ENCODE measurements around the gene MCUB. TPM values are rescaled to one million over a fixed set of nuclear protein-coding genes. Genes with fewer than 3 reads are reported as not detected.
A peak's percentile ranks its signal among the peaks of the same experiment; 100 is the strongest.

The MCUB gene
- polyA plus RNA-seq, 2 of the 4 experiments (the other 2 are of a cell fraction), result 14.6 to 21.9 TPM

DNA sequence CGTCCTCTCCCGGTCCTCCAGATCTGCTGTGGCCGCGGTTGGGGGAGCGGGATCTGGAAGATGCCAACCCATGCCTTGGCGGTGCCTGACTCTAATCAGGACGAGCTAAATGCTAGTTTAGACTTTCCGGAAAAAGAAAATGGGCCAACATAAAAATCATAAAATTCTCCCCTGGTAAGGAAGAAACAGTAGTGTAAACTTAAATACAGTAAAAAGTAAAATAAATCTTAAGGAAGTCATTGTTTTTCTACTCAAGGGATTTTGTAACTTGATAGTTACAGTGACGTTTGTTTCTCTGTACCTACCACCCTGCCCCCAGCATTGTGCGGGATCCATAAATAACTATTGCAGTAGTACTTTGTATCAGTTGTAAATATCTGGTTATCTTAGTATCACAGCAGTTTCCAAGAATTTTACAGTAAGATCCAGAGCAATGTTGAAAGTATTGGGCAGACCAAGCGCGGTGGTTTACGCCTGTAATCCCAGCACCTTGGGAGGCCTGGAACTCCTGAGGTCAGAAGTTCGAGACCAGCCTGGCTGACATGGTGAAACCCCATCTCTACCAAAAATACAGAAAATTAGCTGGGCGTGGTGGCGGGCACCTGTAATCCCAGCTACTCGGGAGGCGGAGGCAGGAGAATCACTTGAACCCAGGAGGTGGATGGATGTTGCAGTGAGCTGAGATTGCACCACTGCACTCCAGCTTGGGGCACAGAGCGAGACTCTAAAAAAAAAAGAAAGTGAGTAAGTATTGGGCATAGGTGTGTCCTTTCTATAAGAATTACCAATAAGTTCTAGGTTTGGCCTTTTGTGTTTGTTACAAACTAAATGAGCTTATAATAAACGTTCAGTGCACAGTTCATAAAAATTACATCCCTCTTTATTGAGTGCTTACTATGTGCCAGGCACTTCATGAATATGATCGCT lies 170.8 kb downstream of the MCUB start:
- FAIRE-seq, result no peak
- Histone ChIP-seq H3K4me2 (peak overlapping the region; percentile 91), H3K4me3 (peak overlapping the region; percentile 96), H3K4me1 (peaks cover 11% of the 10 kb centered on the region), H3K27ac (peak overlapping the region; percentile 89 to 91), H3K9me3 (no peaks in the 10 kb centered on the region)
- ChIA-PET CTCF (interaction anchor here (0.6 to 1.6 kb wide), 3 partner anchors 17 to 408 kb away, joined by 3 to 7 read pairs (median 3); no protein-coding TSS in a partner anchor), POLR2A (no interaction called here)
- peak in 1 of 2 experiments; percentile 81; a peak in 1 of 6 replicates for ATAC-seq
- WGBS (ENCODE audit: missing lambda C conversion rate), result 59% methylated on average over 20 of the region's 21 CpGs
- no peak for DNase-seq (ENCODE audit: low read depth in 1 of 2, low spot score in 1 of 2)
- TF ChIP-seq, protein P1, sequence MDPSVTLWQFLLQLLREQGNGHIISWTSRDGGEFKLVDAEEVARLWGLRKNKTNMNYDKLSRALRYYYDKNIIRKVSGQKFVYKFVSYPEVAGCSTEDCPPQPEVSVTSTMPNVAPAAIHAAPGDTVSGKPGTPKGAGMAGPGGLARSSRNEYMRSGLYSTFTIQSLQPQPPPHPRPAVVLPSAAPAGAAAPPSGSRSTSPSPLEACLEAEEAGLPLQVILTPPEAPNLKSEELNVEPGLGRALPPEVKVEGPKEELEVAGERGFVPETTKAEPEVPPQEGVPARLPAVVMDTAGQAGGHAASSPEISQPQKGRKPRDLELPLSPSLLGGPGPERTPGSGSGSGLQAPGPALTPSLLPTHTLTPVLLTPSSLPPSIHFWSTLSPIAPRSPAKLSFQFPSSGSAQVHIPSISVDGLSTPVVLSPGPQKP (IDR thresholded peaks at IDR 0.05; ENCODE audit: low read depth, low read length), result no peak
- no peak for TF ChIP-seq FOXS1 (CRISPR knock-in tag; IDR thresholded peaks at IDR 0.05)
- TF ChIP-seq RCOR1 (IDR thresholded peaks at IDR 0.05; ENCODE audit: low read depth, low read length), result no peak
- no peak for TF ChIP-seq CHD2 (IDR thresholded peaks at IDR 0.05; ENCODE audit: low read length, partially characterized antibody)
- TF ChIP-seq ATOH8 (CRISPR knock-in tag; IDR thresholded peaks at IDR 0.05; ENCODE audit: low read depth), result no peak
- TF ChIP-seq KDM5A (IDR thresholded peaks at IDR 0.05), result no peak
- no peak for TF ChIP-seq SMC3 (IDR thresholded peaks at IDR 0.05)
- TF ChIP-seq CHD4 (IDR thresholded peaks at IDR 0.05; ENCODE audit: borderline replicate concordance), result no peak
- no peak for TF ChIP-seq TFCP2L1 (CRISPR knock-in tag; IDR thresholded peaks at IDR 0.05)
- no peak for TF ChIP-seq POLR2A (IDR thresholded peaks at IDR 0.05; ENCODE audit: low read length)
- TF ChIP-seq CTCF (IDR thresholded peaks at IDR 0.05), result no peak
- no peak for TF ChIP-seq HMGXB4 (CRISPR knock-in tag; IDR thresholded peaks at IDR 0.05; ENCODE audit: borderline replicate concordance)
- TF ChIP-seq ZFP36 (IDR thresholded peaks at IDR 0.05; ENCODE audit: borderline replicate concordance, partially characterized antibody), result no peak
- TF ChIP-seq FOSL2 (IDR thresholded peaks at IDR 0.05), result no peak
- TF ChIP-seq FOSL2 (CRISPR knock-in tag; IDR thresholded peaks at IDR 0.05), result no peak
- no peak for TF ChIP-seq CEBPB (IDR thresholded peaks at IDR 0.05)
- TF ChIP-seq SREBF2 (IDR thresholded peaks at IDR 0.05), result no peak
- TF ChIP-seq BCL3 (IDR thresholded peaks at IDR 0.05), result no peak
- TF ChIP-seq HOXB5 (CRISPR knock-in tag; IDR thresholded peaks at IDR 0.05), result no peak
- no peak for TF ChIP-seq CBX2 (IDR thresholded peaks at IDR 0.05; ENCODE audit: borderline replicate concordance, low read depth)
- TF ChIP-seq CBX8 (IDR thresholded peaks at IDR 0.05), result no peak

Data from A549 (cell line).